ENCODE data around the gene PDCL2. TPM values are rescaled to one million over a fixed set of nuclear protein-coding genes. Genes with fewer than 3 reads are reported as not detected.
"Not testable (repeated sequence)": the region's sequence is repeated elsewhere in the genome, so short reads cannot be mapped to it uniquely, and the experiment has no call there.

The PDCL2 gene
- total RNA-seq, 3 donors from 2014 or later: not detected

GRCh38 chr4:55561889-55562288 is 30.2 kb downstream of the PDCL2 start:
- DNase-seq: no peak
- intact Hi-C loops (cut with DNase I, micrococcal nuclease): no loop called here
- no peak for TF ChIP-seq CTCF (IDR thresholded peaks at IDR 0.05)
- H3K36me3 ChIP-seq (ENCODE audit: low read depth): no peaks in the 10 kb centered on the region
- H3K4me1 ChIP-seq (ENCODE audit: low read depth): no peaks in the 10 kb centered on the region
- ATAC-seq: no peak
- no peak overlapping the region for H3K4me3 ChIP-seq
- no peaks in the 10 kb centered on the region for H3K9me3 ChIP-seq

GRCh38 chr4:55560096-55560495 is 31.9 kb downstream of the PDCL2 start:
- Histone ChIP-seq H3K9me3 (no peaks in the 10 kb centered on the region), H3K4me1 (ENCODE audit: low read depth) (no peaks in the 10 kb centered on the region), H3K36me3 (ENCODE audit: low read depth) (no peaks in the 10 kb centered on the region), H3K4me3 (no peak overlapping the region)
- ATAC-seq (no peak), DNase-seq (no peak)
- TF ChIP-seq CTCF (IDR thresholded peaks at IDR 0.05): no peak
- intact Hi-C loops (cut with DNase I, micrococcal nuclease): no loop called here

- no peaks in the 10 kb centered on the region for H3K9me3 ChIP-seq
- no peaks in the 10 kb centered on the region for H3K4me1 ChIP-seq (ENCODE audit: low read depth)
- DNase-seq: peak in 1 of 3 donors; percentile 17
- H3K36me3 ChIP-seq (ENCODE audit: low read depth): no peaks in the 10 kb centered on the region
- no peak overlapping the region for H3K4me3 ChIP-seq
- ATAC-seq: no peak
- TF ChIP-seq CTCF (IDR thresholded peaks at IDR 0.05): no peak
- intact Hi-C loops (cut with DNase I, micrococcal nuclease): loop anchor here in 1 of 2 donors (10.0 kb wide), 1 partner anchor 210 kb away; the partner anchor contains the start of gene SRD5A3
Measured at GRCh38 chr4:55554453-55555030, 37.5 kb downstream of the PDCL2 start.

- no peaks in the 10 kb centered on the region for H3K4me1 ChIP-seq (ENCODE audit: low read depth)
- DNase-seq (peak in 1 of 3 donors; percentile 16), ATAC-seq (peak; percentile 69)
- TF ChIP-seq CTCF (IDR thresholded peaks at IDR 0.05): no peak
- no peaks in the 10 kb centered on the region for H3K9me3 ChIP-seq
- H3K4me3 ChIP-seq: no peak overlapping the region
- no peaks in the 10 kb centered on the region for H3K36me3 ChIP-seq (ENCODE audit: low read depth)
- intact Hi-C loops (cut with DNase I, micrococcal nuclease): loop anchor here in 1 of 2 donors (10.0 kb wide), 1 partner anchor 209 kb away; the partner anchor contains the start of gene SRD5A3
Measured at GRCh38 chr4:55553441-55554201, 38.4 kb downstream of the PDCL2 start.

GRCh38 chr4:55551964-55552363 is 40.1 kb downstream of the PDCL2 start:
- DNase-seq; H3K36me3 ChIP-seq (ENCODE audit: low read depth); H3K4me1 ChIP-seq (ENCODE audit: low read depth); ATAC-seq; H3K9me3 ChIP-seq; H3K4me3 ChIP-seq: not testable (repeated sequence)
- intact Hi-C loops (cut with DNase I, micrococcal nuclease): loop anchor here in 1 of 2 donors (10.0 kb wide), 1 partner anchor 207 kb away; the partner anchor contains the start of gene SRD5A3

GRCh38 chr4:55549888-55550287 is 42.2 kb downstream of the PDCL2 start:
- intact Hi-C loops (cut with DNase I, micrococcal nuclease): loop anchor here in 1 of 2 donors (10.0 kb wide), 1 partner anchor 205 kb away; the partner anchor contains the start of gene SRD5A3
- no peak for ATAC-seq
- DNase-seq: no peak
- Histone ChIP-seq H3K4me3 (no peak overlapping the region), H3K9me3 (no peaks in the 10 kb centered on the region), H3K36me3 (ENCODE audit: low read depth) (no peaks in the 10 kb centered on the region), H3K4me1 (ENCODE audit: low read depth) (peaks cover 8% of the 10 kb centered on the region)
- TF ChIP-seq CTCF (IDR thresholded peaks at IDR 0.05): no peak

Measured in mucosa of descending colon (tissue), 3 donors.